Measurements from ENCODE around the gene CD93.

Gene CD93

DNA sequence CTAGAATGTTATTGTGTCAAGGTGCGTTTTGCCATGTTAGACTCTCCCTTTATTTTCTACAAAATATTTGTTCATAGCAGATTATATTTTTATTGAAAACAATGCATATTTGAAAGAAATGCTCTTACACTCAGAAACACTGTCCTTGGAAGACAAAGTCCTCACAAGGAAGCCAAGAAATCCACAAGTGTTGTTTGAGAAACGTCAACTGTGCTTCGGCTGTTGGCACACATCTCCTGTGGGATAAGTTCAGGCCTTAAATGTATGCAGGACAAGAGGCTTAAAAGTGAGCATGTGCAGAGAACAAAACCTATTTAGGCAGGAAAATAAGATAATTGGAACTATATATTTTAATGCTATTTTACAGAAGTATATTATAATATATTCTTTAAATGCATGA lies 27.1 kb downstream of the CD93 start:
- DNase-seq: no peak

DNA sequence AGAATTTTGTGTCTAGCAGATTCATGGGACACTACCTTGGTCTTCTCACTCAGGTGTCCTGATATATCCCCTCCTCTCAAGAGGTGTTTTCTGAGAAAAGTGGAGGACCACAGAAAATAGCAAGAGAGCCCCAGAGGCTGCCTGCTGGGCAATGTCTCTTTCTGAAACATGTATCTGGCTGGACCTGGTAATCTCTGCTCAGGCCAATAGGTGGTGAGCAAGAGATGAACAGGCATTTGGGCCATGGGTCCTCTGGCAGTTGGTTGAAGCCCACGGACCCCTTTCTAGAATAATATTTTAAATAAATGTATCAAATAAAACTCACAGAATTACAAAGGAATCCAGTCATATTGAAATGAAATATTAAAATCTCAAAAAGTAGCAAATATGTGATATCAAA lies 27.9 kb downstream of the CD93 start:
- no peak for DNase-seq

DNA sequence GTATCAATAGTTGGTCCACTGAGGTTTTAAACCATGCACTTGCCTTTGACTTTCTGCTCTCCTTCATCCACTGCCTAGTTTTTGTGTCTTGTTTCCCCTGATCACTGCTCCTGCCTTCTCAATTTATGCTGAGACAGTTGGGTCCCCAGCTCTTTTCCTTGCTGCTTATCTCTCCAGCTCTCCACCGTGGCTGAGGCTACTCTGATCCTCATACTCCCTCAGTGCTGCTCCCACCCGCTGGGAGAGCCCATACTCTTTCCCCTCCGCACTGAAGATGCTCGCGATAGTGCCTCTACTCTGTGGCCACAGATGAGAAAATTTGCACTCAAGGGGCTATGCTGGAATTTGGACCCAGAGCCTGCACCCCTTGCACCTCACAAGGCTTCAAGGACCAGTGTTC lies 33.2 kb downstream of the CD93 start:
- no peak for DNase-seq

DNA sequence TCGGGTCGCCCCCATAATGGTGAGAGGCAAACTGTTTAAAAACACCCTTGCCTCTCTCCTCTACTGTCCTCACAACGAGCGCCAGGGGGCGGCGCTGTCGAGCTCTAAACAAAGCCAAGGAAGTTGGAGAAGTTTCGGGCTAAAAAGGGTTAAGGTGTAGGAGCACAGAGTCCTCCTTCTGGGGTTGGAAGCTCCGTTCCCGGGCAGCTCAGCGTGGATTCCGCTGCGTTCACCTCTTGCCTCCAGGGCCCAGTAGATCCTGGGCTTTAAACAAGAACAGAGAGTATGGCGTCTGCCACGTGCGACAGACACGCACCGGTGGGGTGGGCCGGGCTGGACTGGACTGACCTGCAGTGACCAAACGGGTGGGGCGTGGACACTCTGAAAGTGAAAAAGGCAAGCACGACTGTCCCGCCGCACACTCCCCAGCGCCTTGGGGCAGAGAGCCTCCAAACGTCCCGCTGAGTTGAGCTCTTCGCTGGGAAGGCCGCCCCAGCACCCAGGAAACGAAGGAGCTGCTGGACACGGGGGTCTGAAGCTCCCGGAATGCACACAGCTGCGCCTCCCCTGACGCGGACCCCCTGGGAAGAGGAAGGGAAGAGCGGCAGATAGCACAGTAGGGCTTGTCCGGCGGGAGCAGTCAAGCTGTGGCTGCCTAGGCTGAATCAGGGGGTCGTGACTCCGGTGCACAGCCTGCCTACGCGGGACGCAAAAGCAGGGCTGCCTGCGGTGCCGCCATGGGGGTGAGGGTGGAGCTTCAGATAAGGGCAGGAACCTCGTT lies 35.1 kb downstream of the CD93 start:
- DNase-seq: no peak

DNA sequence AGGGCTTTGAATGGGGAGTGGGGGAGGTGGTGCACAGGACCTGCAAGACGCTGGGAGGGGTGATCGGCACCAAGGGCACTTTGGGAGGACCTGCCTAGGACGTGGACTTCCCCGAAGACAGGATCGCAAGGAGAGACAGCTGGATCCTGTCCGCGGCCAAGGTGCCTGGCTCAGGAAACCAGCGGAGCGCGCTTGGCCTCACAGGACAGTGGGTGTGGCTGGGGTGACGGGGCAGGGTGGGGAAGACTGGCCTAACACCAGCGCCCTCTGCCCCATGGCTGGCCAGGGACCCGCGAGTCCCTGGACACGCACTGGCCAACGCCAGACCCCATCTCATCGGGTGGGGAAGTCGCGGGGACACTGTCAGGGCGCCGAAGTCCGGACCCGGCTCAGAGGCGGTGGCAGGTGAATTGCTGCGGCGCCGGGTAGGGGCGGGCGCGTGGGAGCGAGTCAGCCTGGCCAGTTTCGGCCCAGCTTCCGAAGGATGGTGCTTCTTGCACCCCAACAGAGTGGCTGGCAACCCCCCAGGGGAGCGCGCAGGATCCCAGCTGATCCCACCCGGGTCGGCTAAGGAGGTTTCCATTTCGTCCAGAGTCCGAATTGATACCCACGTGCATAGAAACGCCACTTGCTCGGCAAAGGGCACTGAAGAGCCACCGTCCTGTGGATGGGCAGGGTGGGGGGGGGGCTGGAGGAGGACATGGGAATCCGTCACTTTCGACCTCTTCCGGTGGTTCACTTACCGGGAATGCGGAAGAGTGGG lies 35.9 kb downstream of the CD93 start:
- no peak for DNase-seq

DNA sequence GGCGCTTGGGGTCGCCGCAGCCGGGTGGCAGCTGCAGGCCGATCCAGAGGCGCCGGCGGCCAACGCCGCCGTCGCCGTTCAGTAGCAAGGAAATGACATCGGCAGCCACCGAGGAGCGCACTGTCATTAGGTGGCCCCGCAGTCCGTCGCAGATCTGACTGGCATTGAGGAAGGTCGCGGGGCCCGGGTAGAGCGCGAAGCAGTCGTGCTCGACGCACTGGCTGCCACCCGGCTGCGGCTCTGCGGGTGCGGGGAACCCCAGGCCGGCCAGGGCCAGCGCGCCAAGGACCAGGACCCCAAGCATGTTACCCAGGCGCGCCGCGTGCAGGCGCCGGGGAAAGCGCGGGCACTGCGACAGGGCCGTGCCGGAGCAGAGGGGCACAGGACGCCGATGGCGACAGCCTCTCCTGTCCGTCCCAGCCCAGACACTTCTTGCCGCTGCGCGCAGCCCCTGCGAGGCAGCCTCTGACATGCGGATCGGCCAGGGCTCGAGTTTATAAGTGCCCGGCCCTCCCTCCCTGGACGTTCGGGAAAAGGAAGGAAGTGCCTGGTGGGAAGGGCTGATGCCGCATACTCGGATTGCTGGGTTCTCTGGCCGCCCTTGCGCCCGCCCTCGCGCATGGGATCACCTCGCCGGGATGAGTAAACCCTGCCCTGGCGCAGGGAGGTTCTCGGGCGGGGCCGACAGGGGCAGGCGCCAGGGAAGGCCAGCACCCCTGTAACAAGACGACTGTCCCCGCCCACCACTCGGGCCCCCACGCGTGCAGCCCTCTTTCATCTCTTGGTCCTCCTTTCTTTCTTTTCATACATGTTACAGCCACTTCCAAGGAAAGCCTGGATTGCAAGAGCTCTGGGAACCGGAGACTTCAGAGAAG lies 36.7 kb downstream of the CD93 start, which contains the start of gene THBD:
Gene THBD (minus strand): TSS at position 472 of the 875 bp plus-strand sequence. CDS start 168 bp downstream, at position 304.
- DNase-seq: no peak

DNA sequence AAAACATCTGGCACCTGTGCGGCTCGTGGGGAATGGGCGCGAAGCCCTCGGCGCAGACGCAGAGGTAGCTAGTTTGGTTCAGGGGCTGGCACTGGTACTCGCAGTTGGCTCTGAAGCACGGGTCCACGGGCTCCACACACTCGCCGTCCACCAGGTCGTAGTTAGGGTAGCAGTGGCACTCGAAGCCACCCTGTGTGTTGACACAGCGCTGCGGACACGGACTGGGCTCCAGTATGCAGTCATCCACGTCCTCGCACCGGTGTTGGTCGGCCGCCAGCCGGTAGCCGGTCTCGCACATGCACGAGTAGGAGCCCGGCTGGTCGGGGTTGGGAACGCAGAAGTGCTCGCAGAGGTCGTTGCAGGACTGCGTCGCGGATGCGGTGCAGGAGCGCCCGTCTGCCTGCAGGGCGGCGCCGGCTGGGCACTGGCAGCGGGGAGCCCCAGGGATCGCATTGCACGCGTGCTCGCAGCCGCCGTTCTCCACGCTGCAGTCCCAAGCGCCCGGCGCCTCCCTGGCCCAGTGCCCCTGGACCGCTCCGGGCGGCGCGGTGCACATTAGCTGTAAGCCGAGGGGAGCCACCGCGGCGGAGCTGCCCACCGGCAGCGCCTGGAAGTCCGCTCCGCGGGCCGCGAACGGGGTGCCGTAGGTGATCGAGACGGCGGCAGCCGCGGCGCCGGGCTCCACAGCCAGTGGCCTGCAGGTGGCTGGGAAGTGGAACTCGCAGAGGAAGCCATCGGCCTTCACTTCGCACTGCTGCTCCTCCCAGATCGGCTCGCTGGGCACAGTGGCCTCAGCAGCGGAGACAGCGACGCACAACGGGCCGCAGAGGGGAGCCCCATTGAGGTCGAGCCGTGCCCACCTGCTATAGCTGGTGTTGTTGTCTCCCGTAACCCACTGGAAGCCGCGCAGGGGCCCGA lies 37.6 kb downstream of the CD93 start:
- DNase-seq: no peak

DNA sequence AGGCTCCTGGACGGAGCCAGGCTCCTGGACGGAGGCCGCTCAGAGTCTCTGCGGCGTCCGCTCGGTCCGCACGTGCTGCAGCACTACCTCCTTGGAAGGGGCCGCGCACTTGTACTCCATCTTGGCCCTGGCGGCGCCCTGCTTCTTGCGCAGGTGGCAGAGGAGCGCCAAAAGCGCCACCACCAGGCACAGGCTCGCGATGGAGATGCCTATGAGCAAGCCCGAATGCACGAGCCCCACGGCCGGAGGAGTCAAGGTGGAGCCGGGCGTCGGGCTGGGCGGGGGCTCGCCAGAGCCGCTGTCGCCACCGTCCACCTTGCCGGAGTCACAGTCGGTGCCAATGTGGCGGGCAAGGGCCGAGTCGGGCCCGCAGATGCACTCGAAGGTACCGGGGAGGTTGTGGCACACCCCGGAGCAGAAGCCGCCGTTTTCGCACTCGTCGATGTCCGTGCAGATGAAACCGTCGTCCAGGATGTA lies 38.3 kb downstream of the CD93 start:
- no peak for DNase-seq

DNA sequence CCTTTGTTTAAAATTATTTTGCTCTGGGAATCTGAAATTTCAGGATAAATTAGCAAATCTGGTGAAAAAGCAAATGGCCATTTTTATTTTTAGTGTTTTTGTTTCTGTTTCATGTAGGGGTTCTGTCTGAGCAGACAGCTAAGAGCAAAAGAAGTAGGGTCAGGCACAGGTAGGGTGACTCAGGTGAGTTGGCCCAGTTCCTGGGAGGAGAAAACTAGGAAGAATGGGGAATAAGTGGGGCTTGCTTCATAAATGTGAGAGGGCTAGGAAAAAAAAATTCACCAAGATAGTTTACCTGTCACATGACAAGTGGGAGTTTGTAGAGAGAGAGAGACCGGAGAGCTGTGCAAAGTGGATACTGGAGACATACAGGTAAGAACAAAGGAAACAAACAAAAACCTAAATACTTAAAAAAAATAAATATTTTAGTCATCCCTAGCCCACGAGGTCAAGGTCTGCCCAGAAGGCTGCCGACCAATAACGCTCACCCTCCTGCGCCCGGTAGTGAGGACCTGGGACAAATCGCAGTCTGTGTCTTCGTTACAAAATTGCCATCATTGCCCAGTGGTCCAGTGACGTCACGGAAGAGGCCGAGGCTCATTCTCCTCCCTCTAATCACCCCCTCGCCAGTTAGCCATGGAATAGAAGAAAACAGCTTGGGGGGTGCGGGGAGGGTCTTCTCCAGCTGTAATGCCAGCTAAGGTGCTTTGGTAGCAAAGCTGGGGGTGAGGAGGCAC lies 39.0 kb downstream of the CD93 start:
- DNase-seq: no peak

DNA sequence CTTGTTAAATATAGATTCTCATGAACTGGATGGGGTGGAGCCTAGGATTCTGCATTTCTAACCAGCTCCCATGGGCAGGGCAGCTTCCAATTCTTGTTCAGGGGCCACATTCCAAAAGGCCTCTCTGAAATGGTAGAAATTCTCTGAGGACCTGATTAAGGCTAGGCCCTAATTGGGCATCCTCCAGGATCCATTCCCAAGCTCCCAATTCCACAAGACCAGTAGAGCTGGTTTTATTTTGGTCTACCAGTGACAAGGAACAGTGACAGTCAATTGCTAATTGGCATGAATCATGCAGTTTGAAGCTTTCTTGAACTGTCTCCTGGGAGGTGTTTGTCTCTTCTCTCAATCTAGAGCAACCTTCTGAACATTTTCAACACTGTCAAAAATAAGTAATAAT lies 39.7 kb downstream of the CD93 start:
- no peak for DNase-seq

DNA sequence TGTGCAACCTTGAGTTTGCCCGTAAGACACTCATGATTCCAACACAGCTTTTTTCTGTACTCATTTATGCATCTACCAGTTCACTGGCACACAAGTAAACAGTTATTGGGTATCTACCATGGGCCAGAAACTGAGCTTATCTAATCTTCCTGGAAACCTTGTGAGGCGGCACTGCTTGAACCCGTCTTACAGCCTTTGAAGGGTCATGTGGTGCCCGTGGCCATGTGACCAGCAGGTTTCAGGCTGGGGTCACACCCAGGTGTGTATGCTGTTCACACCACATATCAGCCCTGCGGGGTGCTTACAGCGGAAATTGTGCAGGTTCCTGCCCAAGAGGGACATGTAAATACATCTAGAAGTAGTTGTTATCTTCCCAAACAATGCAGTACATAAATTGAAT lies 42.7 kb downstream of the CD93 start:
- no peak for DNase-seq

DNA sequence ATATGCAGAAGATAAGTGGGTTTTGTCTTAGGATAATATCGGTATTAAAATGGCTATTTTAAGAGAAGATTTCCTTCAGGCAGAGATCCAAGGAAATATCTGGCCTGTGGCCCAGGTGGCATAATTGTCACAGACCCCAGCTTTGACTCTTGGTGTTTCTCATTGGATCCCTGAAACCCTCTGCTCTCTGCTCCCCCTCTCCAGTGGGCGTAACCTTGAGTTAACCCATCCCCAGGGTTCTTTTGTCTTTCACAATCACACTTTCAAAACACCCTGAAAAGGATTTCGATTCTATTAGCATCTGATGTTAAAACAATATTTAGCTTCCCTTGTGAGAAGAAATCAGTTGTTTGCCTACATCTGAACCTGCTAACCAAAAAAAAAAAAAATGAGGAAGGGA lies 43.9 kb downstream of the CD93 start:
- no peak for DNase-seq

DNA sequence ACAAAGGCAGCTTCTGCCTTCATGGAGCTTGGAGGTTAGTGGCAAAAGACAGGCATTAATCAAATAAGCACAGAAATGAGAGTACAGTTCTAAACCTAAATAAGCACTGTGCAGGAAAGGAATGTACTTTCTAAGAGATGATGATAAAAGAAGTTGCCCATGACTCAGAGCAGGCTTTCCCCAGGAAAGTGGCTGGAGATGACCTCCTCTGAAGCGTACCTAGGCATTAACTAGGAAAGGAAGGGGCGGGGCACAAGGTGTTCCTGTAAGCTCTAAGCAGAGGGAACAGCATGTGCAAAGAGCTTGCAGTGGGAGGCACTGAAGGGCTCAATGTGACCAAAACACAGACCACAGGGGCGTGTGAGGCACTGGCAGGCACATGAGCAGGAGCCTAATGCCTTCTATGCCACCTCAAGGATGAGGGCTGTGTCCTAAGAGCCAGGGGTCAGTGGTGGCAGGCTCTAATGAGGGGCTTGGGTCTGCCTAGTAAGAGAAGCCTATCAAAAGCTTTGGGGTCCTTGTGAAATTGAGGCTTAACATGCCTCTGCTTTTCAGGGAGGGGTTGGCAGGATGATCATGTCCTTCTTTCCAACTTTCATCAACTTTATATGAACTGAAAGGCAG lies 46.1 kb downstream of the CD93 start:
- DNase-seq: no peak

DNA sequence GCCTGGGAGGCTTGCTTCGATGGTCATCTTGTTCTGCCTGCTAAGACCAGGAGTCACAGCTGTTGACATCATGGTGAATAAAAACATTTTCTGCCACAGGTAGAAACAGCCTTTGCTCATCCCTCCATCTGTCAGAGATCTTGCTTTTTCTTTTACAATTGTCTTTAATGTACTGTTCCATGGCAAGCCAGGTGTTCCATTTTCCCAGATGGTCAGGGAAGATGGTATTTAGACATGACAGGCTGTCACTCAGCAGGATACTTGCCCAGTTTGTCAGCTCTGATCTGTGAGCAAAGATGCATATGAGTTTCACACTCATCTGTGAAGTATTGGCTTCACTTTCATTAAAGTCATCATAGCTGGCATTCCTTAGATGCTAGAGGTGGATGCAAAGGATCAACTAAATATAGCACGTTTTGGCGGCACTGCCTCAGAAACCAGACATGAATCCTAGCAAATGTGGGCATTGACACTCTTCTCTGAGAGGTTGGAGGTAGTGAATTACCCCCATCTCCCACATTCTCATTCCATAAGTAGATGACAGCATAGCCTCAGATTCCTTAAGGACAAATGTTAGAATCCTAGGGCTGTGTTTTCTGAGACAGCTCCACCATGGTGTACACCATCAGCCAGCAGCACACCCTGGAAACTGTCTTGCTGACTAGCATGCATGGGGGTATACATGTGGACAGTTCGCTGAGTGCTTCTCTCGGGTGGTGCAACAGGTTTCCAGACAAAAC lies 46.8 kb downstream of the CD93 start:
- no peak for DNase-seq

DNA sequence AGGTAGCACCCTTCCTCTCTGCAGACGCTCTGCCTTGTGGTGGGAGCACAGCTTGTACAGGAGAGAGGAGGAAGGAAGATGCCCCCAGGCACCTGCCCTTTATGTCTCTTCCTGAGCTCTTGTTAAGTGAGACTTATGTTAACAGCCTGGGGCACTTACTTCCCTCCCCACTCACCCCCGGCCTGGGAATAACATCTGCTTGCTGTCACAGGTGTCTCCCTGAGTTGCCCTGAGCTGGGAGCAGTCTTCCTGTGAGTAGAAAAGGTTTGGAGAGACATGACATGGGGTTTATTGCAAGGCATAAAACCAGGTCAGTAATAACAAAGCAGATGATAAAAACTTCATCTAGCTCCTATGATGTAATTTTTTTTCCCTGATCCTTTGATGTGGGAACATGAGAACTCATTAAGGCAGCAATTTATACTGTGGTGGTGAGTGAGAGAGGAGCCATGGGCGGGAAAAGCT lies 49.1 kb downstream of the CD93 start:
- no peak for DNase-seq

DNA sequence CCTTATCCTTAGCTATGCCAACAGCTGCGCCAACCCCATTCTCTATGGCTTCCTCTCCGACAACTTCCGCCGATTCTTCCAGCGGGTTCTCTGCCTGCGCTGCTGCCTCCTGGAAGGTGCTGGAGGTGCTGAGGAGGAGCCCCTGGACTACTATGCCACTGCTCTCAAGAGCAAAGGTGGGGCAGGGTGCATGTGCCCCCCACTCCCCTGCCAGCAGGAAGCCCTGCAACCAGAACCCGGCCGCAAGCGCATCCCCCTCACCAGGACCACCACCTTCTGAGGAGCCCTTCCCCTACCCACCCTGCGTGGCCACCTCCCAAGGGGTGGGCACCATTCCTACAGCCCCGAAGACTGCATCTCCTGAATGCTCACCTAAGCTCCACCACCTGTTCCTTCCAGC lies 49.8 kb downstream of the CD93 start:
- no peak for DNase-seq

DNA sequence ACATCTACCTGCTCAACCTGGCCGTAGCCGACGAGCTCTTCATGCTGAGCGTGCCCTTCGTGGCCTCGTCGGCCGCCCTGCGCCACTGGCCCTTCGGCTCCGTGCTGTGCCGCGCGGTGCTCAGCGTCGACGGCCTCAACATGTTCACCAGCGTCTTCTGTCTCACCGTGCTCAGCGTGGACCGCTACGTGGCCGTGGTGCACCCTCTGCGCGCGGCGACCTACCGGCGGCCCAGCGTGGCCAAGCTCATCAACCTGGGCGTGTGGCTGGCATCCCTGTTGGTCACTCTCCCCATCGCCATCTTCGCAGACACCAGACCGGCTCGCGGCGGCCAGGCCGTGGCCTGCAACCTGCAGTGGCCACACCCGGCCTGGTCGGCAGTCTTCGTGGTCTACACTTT lies 50.4 kb downstream of the CD93 start:
- no peak for DNase-seq

DNA sequence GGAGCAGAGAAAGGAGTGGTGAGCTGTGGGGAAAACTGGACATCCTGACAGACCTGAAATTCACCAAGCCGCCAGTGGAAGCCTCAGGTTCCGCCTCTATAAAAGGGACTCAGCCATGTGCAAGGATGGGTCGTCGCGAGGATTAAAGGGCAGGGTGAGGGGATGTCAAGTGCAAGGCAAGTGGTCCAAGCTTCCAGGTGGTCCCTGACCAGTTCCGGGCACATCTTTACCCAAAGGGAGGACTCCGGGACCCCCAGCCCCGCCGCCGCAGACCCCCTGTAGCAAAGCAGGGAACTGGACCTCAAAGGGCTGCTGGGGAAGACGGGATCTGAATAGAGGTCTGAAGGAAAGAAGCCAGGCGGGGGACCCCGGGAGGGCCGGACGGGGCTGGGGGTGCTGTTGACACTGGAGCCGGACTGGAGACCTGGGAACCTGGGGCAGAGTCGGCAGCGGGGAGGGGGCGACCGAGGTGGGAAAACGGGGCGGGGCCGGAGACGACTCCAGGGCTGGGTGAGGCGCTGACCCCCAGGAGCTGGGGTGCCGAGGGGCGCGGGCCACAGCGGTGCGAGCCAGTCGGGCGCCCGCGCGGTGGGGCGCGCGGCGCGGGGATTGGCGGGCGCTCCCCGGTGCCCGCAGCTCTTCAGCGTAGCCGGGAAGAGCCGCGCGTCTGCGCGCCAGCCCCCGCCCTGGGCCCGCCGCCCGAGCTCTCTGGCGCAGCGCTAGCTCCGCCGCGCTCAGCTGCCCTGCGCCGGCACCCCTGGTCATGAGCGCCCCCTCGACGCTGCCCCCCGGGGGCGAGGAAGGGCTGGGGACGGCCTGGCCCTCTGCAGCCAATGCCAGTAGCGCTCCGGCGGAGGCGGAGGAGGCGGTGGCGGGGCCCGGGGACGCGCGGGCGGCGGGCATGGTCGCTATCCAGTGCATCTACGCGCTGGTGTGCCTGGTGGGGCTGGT lies 51.1 kb downstream of the CD93 start, which contains the start of gene SSTR4:
Gene SSTR4 (plus strand): TSS at position 592 of the 951 bp plus-strand sequence. CDS start 172 bp downstream, at position 764.
- DNase-seq: no peak

DNA sequence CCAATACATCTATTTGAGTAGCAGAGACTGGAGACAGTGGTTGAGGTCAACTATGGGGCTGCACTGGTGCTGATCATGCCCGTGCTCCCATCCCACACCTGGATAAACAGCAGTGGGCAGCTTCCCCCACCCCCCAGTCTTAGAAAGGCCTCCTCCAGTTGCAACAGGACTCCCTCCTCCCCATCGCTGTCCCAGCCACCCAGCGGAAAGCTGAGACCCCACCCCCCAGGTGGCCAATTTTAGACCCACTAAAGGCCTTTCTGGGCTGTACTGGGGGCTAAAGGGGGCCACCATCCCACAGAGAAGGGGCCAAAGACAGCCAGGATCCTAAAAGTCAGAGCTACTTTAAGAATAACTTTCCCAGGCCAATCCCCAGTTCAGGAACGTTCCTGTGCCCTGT lies 52.2 kb downstream of the CD93 start:
- no peak for DNase-seq

Data from NCI-H1436 (cell line).